AG08395 (cell line): ENCODE results near the gene ZNF346.
"Not testable (repeated sequence)": the region's sequence is repeated elsewhere in the genome, so short reads cannot be mapped to it uniquely, and the experiment has no call there.

Source experiments
- DNase-seq: peaks from one replicate; pipeline ENCODE4 v3.0.0; 2012; ENCODE audit warnings: mixed read lengths, low spot score

ZNF346 gene, protein sequence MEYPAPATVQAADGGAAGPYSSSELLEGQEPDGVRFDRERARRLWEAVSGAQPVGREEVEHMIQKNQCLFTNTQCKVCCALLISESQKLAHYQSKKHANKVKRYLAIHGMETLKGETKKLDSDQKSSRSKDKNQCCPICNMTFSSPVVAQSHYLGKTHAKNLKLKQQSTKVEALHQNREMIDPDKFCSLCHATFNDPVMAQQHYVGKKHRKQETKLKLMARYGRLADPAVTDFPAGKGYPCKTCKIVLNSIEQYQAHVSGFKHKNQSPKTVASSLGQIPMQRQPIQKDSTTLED

DNA sequence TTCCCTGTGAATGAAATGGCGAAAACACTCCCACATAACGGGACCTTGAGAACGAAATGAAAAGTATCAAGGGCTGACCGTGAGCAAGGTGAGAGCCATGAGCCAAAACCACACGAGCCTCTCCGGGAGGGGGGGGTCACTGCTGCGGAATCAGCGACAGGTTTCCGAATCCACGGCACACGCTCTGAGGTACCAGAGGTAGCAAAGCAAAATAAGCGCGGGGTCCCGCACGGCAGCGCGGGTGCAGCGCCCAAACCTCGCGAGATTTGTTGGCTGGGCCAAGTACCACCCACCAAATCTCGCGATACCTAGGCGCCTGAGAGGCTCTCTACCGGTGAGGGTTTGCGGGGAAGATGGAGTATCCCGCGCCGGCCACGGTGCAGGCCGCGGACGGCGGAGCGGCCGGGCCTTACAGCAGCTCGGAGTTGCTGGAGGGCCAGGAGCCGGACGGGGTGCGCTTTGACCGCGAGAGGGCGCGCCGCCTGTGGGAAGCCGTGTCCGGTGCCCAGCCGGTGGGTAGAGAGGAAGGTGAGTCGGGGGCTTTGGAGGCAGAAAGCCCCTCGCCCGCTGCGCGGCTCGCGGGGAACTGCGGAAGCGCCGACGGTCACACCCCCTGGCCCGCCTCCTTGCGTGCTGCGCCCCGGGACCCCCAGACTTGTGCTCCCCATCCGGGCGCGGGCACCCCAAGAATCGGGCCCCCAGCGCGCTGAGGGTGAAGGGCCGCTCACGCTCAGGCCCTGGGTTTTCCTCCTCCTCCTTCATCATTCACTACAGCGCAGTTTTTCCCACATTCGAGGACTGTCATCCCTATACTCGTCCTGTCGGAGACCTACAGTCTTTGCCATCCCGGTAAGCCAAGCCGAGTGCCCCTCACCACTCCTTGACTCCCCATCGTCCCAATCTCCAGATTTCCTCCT lies at the start of gene ZNF346:
ZNF346 (plus strand) TSS at position 311 of the 917 bp plus-strand sequence; CDS start at position 354, 43 bp downstream.
- peak; percentile 99 for DNase-seq

DNA sequence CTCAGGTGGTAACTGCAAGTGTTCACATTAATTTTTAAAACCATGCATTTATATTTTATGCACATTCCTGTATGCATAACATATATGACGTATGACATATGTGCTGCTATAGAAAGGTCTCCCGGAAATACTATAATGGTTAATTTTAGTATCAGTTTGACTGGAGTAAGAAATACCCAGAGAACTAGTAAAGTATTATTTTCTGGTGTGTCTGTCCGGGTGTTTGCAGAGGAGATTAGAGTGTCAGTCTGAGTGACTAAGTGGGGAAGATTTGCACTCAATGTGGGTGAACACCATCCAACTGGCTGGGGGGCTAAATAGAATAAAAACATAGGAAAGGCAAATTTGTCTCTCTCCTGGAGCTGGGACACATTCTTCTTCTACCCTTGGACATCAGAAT lies 42.8 kb upstream of the ZNF346 start:
- DNase-seq: no peak

DNA sequence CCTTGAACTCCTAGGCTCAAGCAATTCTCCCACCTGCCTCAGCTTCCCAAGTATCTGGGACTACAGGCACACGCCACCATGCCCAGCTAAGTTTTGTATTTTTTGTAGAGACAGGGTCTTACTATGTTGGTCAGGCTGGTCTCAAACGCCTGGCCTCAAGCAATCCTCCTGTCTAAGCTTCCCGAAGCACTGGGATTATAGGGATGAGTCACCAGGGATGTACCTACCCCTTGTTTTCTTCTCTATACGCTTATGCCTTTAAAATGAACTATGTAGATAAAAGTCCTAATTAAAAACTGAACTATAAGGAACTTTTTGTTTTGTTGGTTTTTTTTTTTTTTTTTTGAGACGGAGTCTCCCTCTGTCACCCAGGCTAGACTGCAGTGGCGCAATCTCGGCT lies 41.7 kb upstream of the ZNF346 start:
- DNase-seq: no peak

DNA sequence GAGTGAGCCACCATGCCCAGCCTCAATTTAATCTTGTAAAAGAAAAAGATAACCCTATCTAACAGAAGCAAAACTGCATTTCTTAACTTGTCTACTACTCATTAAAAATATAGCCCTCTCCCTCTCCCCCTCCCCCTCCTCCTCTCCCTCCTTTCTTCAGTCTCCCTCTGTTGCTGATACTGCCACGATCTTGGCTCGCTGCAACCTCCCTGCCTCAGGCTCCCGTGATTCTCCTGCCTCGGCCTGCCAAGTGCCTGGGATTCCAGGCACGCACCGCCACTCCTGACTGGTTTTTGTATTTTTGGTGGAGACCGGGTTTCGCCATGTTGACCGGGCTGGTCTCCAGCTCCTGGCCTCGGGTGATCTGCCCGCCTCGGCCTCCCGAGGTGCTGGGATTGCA lies 39.4 kb upstream of the ZNF346 start:
- not testable (repeated sequence) for DNase-seq

DNA sequence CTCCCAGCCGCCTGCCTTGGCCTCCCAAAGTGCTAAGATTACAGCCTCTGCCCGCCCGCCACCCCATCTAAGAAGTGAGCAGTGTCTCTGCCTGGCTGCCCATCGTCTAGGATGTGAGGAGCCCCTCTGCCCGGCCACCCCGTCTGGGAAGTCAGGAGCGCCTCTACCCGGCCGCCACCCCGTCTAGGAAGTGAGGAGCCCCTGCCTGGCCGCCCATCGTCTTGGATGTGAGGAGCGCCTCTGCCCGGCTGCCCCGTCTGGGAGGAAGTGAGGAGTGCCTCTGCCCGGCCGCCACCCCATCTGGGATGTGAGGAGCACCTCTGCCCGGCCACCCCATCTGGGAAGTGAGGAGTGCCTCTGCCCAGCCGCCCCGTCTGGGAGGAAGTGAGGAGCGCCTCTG lies 38.9 kb upstream of the ZNF346 start:
- not testable (repeated sequence) for DNase-seq

DNA sequence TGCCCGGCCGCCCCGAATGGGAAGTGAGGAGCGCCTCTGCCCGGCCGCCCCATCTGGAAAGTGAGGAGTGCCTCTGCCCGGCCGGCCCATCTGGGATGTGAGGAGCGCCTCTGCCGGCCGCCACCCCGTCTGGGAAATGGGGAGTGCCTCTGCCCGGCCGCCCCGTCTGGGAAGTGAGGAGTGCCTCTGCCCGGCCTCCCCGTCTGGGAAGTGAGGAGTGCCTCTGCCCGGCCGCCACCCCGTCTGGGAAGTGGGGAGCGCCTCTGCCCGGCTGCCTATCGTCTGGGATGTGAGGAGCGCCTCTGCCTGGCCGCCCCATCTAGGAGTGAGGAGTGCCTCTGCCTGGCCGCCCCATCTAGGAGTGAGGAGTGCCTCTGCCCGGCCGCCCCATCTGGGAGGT lies 38.3 kb upstream of the ZNF346 start:
- not testable (repeated sequence) for DNase-seq

DNA sequence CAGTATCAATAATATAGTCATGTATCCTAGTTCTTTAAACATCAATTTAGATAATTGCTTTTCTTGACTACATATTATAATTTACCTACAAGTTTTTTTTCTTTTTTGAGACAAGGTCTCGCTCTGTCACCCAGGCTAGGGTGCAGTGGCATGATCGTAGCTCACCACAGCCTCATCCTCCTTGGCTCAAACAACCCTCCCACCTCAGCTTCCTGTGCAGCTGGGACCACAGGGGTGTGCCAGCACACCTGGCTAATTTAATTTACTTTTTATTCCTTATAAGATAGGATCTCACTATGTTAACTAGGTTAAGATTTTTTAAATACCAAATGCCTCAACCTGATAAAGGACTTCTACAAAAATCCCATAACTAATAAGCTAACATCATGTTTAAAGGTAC lies 37.0 kb upstream of the ZNF346 start:
- no peak for DNase-seq

DNA sequence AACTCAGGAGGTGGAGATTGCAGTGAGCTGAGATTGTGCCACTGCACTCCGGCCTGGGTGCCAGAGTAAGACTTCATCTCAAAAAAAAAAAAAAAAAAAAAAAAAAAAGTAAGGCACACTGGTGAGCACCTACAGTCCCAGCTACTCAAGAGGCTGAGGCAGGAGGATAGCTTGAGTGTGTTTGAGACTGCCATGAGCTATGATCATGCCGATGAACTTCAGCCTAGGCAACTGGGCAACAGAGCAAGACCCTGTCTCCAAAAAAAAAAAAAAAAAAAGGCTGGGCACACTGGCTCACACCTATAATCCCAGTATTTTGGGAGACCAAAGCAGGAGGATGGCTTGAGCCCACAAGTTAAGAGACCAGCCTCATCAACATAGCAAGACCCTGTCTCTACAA lies 36.2 kb upstream of the ZNF346 start:
- no peak for DNase-seq

DNA sequence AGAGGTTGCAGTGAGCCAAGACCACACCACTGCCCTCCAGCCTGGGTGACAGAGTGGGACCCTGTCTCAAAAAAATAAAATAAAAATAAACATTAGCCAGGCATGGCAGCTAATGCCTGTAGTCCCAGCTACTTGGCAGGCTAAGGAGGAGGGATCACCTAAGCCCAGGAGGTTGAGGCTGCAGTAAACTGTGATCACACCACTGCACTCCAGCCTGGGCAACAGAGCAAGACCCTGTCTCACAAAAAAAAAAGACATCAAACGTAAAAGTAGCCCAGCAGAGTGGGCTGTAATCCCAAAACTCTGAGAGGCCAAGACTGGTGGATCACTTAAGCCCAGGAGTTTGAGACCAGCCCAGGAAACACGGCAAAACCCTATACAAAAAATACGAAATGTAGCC lies 34.9 kb upstream of the ZNF346 start:
- DNase-seq: no peak

DNA sequence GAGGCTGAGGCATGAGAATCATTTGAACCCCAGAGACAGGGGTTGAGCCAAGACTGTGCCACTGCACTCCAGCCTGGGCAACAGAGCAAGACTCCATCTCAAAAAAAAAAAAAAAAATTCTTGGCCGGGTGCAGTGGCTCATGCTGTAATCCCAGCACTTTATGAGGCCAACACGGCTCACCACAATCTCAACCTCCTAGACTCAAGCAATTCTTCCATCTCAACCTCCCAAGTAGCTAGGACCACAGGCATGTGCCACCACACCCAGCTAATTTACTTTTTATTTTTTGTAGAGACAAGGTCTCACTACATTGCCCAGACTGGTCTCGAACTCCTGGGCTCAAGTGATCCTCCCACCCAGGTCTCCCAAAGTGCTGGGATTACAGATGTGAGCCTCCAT lies 29.4 kb upstream of the ZNF346 start:
- DNase-seq: not testable (repeated sequence)

DNA sequence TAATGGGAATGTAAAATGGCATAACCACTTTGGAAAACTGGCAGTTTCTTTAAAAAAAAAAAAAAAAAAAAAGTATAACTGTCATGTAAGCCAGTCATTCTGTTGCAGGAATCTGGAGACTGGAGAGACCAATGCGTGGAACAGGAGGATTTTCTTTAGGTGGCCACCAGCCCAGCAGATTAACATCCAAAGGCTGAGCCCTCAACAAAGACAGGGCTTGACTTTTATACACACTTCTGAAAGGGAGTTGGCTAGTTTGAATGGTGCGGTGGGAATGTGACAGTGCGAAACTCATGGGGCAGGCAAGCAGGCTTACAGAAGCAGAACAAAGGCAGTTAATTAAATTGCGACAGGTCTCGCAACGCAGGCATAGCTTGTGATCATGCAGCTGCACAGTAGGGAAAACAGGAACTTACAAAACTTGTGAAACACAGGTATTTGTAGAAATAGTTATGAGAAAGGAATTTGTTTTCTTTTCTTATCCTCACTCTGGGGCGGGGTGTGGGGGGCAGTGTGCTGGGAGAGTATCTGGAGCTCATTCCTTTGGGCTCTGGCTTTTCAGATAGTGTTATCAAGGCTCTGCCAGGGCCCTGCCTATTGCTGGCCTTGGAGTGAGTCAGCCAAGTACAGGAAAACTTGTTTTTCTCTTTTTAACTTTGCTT lies 27.9 kb upstream of the ZNF346 start:
- DNase-seq: no peak

DNA sequence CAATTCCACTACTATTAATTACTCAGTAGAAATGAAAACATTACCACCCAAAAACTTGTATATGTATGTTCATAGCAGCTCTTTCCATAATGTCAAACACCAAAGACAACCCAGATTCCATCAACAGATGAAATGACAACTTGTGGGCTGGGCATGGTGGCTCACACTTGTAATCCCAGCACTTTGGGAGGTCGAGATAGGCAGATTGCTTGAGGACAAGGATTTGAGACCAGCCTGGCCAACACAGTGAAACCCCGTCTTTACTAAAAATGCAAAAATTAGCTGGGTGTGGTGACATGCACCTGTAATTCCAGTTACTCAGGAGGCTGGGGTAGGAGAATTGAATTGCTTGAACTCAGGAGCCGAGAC lies 27.4 kb upstream of the ZNF346 start:
- no peak for DNase-seq

DNA sequence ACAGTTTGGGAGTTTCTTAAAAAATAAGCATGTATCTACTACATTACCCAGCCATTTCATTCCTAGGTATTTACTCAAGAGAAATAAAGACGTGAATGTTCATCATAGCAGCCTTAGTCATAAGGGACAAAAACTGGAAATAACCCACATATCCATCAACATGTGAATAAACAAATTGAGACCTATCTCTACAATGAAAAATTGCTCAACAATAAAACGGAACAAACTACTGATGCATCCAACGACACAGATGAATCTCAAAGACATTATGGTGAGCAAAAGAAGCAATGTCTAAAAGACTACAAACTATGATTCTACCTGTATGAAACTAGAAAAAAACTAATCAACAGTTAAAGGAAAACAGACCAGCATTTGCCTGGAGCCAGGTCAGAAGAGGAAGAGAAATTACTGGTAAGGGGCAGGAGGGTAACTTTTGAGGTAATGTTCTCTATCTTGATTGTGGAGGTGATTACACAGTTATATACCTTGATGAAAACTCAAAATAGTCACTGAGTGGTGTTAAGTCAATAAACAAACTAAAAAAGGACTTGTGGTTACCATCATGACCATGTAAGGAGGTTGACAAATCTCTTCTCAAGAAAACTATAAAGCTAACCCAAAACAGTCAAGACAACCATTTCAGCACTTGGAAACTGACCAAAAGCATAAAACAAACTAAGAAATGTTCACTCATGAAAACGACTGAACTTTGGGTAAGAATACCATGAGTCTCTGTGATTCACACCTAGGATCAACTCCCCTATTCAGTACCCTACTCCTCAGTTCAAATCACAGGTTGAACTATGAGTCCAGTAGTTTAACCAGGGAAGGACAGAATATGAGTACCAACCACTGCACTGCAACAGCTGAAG lies 26.4 kb upstream of the ZNF346 start:
- peak; percentile 51 for DNase-seq

DNA sequence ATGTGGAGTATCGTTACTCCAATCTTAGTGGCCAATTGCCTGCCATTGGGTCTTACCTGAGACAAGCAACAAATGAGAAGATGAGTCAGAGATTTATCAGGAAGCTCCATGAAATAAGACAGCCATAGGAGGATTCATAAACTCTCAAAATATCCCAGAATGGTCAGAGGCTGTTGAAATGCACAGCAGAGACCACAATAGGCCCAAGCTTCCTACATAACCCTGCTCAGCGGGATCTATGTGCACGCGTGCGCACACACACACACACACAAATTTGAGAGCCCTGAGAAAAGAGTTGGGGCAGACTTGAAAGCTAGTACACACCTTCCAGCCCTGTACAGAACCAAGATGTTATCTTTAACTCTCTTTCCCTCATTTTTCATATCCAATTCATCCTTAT lies 25.7 kb upstream of the ZNF346 start:
- no peak for DNase-seq

DNA sequence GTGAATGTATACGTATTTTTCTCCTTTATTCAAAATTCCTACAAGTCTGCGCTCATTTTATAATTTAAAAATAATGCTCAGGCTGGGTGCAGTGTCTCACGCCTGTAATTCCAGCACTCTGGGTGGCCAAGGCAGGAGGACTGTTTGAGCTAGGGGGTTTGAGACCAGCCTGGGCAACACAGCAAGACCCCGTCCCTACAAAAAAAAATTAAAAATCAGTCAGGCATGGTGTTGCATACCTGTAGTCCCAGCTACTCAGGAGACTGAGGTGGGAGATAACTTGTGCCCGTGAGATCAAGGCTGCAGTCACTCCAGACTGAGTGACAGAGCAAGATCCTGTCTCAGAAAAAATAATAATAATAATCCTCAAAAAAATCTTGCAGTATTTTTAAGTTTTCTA lies 23.7 kb upstream of the ZNF346 start:
- DNase-seq: no peak

DNA sequence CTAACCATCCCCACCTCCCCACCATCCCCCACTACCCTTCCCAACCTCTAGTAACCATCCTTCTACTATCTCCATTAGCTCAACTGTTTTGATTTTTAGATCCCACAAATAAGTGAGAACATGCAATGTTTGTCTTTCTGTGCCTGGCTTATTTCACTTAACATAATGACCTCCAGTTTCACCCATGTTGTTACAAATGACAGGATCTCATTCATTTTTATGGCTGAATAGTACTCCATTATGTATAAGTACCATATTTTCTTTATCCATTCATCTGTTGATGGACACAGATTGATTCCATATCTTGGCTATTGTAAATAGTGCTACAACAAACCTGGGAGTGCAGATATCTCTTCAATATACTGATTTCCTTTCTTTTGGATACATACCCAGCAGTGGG lies 23.0 kb upstream of the ZNF346 start:
- not testable (repeated sequence) for DNase-seq

DNA sequence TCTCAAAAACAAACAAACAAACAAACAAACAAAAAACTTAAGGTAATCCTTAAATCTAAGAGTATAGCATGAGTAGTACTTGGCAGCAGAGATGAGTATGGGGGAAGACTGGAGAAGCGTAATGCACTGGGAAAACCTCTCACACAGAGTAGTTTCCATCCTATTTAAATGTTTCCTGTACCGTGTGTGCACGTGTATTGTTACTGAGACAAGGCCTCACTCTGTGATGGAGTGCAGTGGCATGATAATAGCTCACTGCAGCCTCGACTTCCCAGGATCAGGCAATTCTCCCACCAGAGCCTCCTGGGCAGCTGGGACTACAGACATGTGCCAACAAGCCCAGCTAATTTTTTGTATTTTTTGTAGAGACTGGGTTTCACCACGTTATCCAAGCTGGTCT lies 18.8 kb upstream of the ZNF346 start:
- no peak for DNase-seq

DNA sequence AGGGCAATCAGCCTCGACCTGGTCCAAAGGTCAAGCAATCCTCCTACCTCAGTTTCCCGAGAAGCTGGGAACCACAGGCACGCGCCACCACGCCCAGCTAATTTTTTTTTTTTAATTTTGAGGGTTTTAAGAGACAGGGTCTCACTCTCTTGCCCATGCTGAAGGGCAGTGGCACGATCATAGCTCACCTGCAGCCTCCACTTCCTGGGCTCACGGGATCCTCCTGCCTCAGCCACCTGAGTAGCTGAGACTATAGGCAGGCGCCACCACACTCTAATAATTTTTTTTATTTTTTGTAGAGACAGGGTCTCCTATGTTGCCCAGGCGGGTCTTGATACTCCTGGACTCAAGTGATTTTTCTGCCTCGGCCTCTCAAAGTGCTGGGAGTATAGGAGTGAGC lies 17.5 kb upstream of the ZNF346 start:
- DNase-seq: no peak

DNA sequence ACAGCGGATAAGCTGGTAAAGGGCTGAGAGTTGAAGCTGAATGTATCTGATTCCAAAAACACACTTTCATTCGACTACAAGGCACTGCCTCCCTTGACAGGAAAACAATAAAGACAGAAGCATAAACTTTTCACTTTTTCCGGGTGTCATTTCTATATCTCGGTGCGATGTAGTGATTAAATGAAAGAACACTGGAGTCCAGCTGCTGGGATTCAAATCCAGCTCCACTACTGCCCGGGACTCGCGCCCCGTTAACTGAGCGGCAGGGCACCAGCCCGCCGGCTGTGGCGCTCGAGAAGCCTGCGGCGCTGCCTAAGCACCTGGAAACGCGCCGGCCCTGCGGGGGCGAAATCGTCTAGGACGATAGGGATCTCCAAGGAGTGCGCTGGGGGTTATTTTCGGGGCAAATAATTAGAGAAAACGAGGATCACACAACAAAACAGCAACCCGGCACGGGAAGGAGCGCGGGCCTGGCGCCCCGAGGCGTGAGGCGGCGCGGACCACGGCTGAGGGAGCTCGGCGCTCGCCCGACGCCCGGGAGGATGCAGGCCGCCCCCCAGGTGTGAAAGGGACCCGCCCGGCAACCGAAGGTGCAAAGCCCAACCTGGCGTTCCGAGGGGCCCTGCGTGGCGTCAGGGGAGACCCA lies 16.8 kb upstream of the ZNF346 start:
- DNase-seq: peak; percentile 74

DNA sequence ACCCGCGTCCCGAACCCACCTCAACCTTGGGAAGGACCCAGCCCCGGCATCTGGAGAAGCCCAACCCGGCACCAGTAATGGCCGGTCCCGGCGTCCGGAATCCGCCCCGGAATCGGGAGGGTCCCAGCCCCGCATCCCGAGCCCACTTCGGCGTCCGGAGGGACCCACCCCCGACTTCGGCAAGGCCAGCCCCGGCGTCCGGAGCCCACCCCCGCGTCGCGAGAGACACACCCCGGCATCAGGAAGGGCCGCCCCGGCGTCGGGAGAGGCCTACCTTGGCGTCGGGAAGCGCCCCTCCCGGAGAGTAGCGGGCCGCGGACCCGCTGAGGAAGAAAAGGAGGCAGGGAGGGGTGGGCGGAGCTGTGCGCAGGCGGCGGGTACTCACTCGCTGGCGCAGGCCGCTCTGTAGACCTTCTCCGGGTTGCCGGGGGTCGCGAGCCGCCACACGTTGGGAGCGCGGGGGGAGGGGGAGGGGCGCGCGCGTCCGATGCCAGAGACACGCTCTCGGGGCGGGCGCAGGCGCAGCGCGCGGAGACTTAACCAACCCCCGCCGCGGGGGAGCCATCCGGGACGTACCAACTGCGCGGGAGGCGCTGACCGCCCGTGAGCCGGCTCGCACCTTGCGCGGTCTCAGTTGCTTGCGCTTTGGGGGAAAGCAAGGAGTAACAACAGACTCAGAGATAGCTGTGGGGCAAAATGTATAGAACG lies 16.1 kb upstream of the ZNF346 start, which contains the start of gene UIMC1:
UIMC1 (minus strand) TSS at position 515 of the 708 bp plus-strand sequence. CDS start 24,164 bp downstream, outside the sequence.
- DNase-seq: peak; percentile 96

DNA sequence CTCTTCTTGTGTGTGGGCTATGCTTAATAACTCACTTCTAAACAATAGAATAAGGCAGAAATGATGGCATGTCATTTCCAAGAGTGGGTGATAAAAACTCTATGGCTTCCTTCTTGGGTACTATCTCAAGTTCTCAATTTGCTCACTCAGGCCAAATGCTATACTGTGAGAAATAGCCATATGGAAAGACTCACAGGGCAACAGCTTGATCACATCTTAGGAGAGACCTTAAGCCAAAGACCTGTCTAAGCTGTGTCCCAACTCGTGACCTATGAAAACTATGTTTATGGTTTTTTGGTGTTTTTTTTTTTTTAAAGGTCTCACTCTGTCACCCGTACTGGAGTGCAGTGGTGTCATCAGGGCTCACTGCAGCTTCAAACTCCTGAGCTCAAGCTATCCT lies 13.8 kb upstream of the ZNF346 start:
- no peak for DNase-seq
